ENCODE measurements around the gene OPCML. TPM values are rescaled to one million over a fixed set of nuclear protein-coding genes. Genes with fewer than 3 reads are reported as not detected.

The OPCML gene
- total RNA-seq, 4 donors from 2014 or later: 0.15 TPM; not detected in 3

DNA sequence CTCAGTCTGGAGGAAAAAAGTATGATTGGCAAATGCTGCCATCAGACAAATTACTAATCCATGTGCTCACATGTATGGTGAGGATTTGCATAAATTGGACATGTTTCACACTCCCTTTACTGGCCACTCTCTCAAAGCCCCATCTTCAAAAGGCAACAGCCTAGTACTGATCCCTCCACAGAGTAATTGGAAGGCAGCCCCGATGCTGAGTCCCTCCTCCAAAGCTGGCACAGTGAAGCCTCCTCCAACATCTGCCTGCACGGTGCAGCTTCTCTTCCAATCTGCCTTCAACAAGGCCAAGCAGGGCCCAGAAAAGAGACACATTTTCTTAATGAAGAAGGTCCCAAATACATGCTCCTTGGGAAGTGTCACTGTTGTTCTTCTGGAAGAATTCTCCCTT lies 350.6 kb downstream of the OPCML start:
- H3K36me3 ChIP-seq: no peaks in the 10 kb centered on the region
- H3K4me1 ChIP-seq: no peaks in the 10 kb centered on the region
- H3K27ac ChIP-seq: no peak overlapping the region
- 50% methylated on average over 2 of the region's 2 CpGs for WGBS
- no peak for DNase-seq (ENCODE audit: low spot score in 2 of 2)
- no peaks in the 10 kb centered on the region for H3K9me3 ChIP-seq
- TF ChIP-seq, protein P1, sequence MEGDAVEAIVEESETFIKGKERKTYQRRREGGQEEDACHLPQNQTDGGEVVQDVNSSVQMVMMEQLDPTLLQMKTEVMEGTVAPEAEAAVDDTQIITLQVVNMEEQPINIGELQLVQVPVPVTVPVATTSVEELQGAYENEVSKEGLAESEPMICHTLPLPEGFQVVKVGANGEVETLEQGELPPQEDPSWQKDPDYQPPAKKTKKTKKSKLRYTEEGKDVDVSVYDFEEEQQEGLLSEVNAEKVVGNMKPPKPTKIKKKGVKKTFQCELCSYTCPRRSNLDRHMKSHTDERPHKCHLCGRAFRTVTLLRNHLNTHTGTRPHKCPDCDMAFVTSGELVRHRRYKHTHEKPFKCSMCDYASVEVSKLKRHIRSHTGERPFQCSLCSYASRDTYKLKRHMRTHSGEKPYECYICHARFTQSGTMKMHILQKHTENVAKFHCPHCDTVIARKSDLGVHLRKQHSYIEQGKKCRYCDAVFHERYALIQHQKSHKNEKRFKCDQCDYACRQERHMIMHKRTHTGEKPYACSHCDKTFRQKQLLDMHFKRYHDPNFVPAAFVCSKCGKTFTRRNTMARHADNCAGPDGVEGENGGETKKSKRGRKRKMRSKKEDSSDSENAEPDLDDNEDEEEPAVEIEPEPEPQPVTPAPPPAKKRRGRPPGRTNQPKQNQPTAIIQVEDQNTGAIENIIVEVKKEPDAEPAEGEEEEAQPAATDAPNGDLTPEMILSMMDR (IDR thresholded peaks at IDR 0.05): no peak
- TF ChIP-seq POLR2AphosphoS5 (IDR thresholded peaks at IDR 0.05) (no peak), POLR2A (IDR thresholded peaks at IDR 0.05) (no peak), EP300 (IDR thresholded peaks at IDR 0.05) (no peak)
- peaks cover 3% of the 10 kb centered on the region for H3K27me3 ChIP-seq
- no peak overlapping the region for H3K4me3 ChIP-seq

DNA sequence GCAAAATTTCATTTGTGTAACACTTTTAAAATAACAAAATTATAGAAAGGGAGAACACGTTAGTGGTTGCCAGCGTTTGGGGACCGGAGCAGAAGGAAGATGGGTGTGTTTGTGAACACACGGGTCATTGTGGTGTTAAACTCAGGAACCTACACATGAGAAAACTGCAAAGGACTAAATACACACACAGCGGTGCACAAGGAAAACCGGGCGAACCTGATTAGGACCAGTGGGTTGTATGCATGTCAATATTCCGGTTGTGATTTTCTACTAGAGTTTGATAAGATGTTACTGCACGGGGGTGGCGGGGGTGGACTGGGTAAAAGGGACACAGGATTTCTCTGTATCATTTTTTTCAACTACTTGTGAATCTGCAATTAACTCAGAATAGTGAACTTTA lies 351.2 kb downstream of the OPCML start:
- H3K36me3 ChIP-seq: no peaks in the 10 kb centered on the region
- no peak for DNase-seq (ENCODE audit: low spot score in 2 of 2)
- H3K4me3 ChIP-seq: no peak overlapping the region
- H3K27me3 ChIP-seq: peaks cover 3% of the 10 kb centered on the region
- no peak for TF ChIP-seq POLR2AphosphoS5 (IDR thresholded peaks at IDR 0.05)
- no peak for TF ChIP-seq EP300 (IDR thresholded peaks at IDR 0.05)
- H3K9me3 ChIP-seq: no peaks in the 10 kb centered on the region
- H3K4me1 ChIP-seq: no peaks in the 10 kb centered on the region
- H3K27ac ChIP-seq: no peak overlapping the region
- 82% methylated on average over 10 of the region's 10 CpGs for WGBS

- H3K27ac ChIP-seq: no peak overlapping the region
- no peak for TF ChIP-seq POLR2A (IDR thresholded peaks at IDR 0.05)
- no peak for TF ChIP-seq POLR2AphosphoS5 (IDR thresholded peaks at IDR 0.05)
- TF ChIP-seq, protein P1 (IDR thresholded peaks at IDR 0.05): no peak
- no peaks in the 10 kb centered on the region for H3K4me1 ChIP-seq
- peaks cover 3% of the 10 kb centered on the region for H3K27me3 ChIP-seq
- no peaks in the 10 kb centered on the region for H3K9me3 ChIP-seq
- no peak for DNase-seq (ENCODE audit: low spot score in 2 of 2)
- H3K36me3 ChIP-seq: no peaks in the 10 kb centered on the region
- WGBS: 98% methylated on average over 7 of the region's 7 CpGs
- H3K4me3 ChIP-seq: no peak overlapping the region
Measured at GRCh38 chr11:133180201-133180600, 352.1 kb downstream of the OPCML start.

DNA sequence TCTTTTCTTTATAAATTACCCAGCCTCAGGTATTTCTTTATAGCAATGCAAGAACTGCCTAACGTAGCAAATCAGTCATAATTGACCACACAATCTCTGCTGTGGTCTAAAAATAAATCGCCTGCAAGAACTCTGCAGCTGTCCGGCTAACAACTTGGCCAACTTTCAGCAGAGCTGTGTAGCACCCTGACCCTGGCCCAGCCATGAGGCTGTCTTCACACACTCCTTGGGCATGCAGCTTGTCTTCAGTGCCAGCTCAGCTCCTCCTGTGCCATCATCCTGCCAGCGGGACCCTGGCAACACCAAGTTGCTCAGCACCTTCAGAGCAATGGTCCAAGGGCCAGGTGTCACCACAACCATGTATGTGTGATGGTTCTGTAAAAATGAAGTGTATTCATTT lies 355.6 kb downstream of the OPCML start:
- H3K36me3 ChIP-seq: no peaks in the 10 kb centered on the region
- H3K4me3 ChIP-seq: no peak overlapping the region
- no peaks in the 10 kb centered on the region for H3K9me3 ChIP-seq
- 76% methylated on average over 4 of the region's 4 CpGs for WGBS
- TF ChIP-seq POLR2A (IDR thresholded peaks at IDR 0.05) (no peak), POLR2AphosphoS5 (IDR thresholded peaks at IDR 0.05) (no peak), EP300 (IDR thresholded peaks at IDR 0.05) (no peak)
- TF ChIP-seq, protein P1 (IDR thresholded peaks at IDR 0.05): no peak
- no peaks in the 10 kb centered on the region for H3K4me1 ChIP-seq
- peaks cover 3% of the 10 kb centered on the region for H3K27me3 ChIP-seq
- H3K27ac ChIP-seq: no peak overlapping the region
- DNase-seq (ENCODE audit: low spot score in 2 of 2): no peak

GRCh38 chr11:133175103-133175502 lies 357.2 kb downstream of the OPCML start:
- no peak overlapping the region for H3K27ac ChIP-seq
- no peak overlapping the region for H3K4me3 ChIP-seq
- 81% methylated on average over 2 of the region's 2 CpGs for WGBS
- H3K4me1 ChIP-seq: no peaks in the 10 kb centered on the region
- DNase-seq (ENCODE audit: low spot score in 2 of 2): no peak
- H3K36me3 ChIP-seq: no peaks in the 10 kb centered on the region
- TF ChIP-seq EP300 (IDR thresholded peaks at IDR 0.05) (no peak), POLR2A (IDR thresholded peaks at IDR 0.05) (no peak), POLR2AphosphoS5 (IDR thresholded peaks at IDR 0.05) (no peak)
- TF ChIP-seq, protein P1 (IDR thresholded peaks at IDR 0.05): no peak
- H3K27me3 ChIP-seq: no peaks in the 10 kb centered on the region
- no peaks in the 10 kb centered on the region for H3K9me3 ChIP-seq

DNA sequence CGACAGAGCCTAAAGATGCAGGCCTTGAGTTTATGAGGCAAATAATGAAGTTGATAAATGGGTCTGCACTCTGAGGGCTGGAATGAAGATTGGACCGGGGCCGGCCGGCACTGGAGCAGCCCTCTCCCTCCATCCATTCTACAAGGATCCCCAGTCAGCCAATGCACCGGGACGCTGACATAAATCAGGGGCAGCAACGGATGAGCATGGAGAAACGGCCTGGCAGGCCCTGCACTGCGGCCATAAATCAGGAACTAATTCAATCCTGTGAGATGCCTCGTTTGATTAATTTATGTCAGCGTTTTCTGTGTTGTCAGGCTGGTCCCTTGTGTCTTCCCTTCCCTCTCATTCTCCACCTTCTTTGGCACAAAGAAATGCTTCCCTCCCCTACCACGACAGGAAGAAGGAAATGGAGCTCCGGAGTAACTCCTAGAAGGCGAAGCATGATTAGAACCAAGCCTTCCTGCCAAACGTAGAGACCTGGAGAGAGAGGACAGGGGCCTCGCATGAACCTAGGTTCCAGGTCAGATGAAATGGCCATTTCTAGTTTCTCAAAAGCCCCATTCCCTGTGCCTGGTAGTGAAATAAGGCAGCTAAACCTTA lies 358.4 kb downstream of the OPCML start:
- 38% methylated on average over 15 of the region's 16 CpGs for WGBS
- no peaks in the 10 kb centered on the region for H3K36me3 ChIP-seq
- no peaks in the 10 kb centered on the region for H3K9me3 ChIP-seq
- H3K4me1 ChIP-seq: no peaks in the 10 kb centered on the region
- no peak for DNase-seq (ENCODE audit: low spot score in 2 of 2)
- H3K27me3 ChIP-seq: no peaks in the 10 kb centered on the region
- TF ChIP-seq POLR2A (IDR thresholded peaks at IDR 0.05): no peak
- TF ChIP-seq EP300 (IDR thresholded peaks at IDR 0.05): no peak
- TF ChIP-seq, protein P1 (IDR thresholded peaks at IDR 0.05): no peak
- no peak for TF ChIP-seq POLR2AphosphoS5 (IDR thresholded peaks at IDR 0.05)
- no peak overlapping the region for H3K27ac ChIP-seq
- H3K4me3 ChIP-seq: no peak overlapping the region

All from suprapubic skin (tissue), 4 donors.